Neutrophil (primary cell): ENCODE measurements around the gene LRRIQ1.
"Not testable (repeated sequence)": the region's sequence is repeated elsewhere in the genome, so short reads cannot be mapped to it uniquely, and the experiment has no call there.

Experiments
- H3K27ac ChIP-seq: fragments of 200-600 bp; sonication (generic); 2 replicates; pipeline ENCODE4 v1.5.1; 2016; ENCODE audit warnings: mild to moderate bottlenecking, moderate library complexity
- H3K27me3 ChIP-seq: fragments of 200-600 bp; sonication (generic); 2 replicates; pipeline ENCODE4 v1.6.0; 2016; ENCODE audit warnings: mild to moderate bottlenecking
- H3K36me3 ChIP-seq: fragments of 200-600 bp; sonication (generic); 2 replicates; pipeline ENCODE4 v1.5.1; 2017
- H3K4me1 ChIP-seq, 2 experiments: fragments of 200-600 bp in 1 of 2; sonication (generic) in 1 of 2; 1 replicate in 1 of 2; 2 replicates in 1 of 2; pipeline versions ENCODE4 v1.5.1 to v1.6.1; 2013 to 2016; ENCODE audit warnings: low read depth in 1 of 2, low read length in 1 of 2, mild to moderate bottlenecking in 1 of 2, moderate library complexity in 1 of 2; ENCODE audit not compliant: control insufficient read depth in 1 of 2, insufficient read depth in 1 of 2
- H3K4me3 ChIP-seq, 2 experiments: fragments of 200-600 bp in 1 of 2; sonication (generic) in 1 of 2; 1 replicate in 1 of 2; 2 replicates in 1 of 2; pipeline ENCODE4 v1.5.1; 2013 to 2016; ENCODE audit warnings: low read depth in 1 of 2, low read length in 1 of 2, mild to moderate bottlenecking in 1 of 2, moderate library complexity in 1 of 2
- H3K9me3 ChIP-seq: fragments of 200-600 bp; sonication (generic); 2 replicates; pipeline ENCODE4 v1.5.1; 2016
- CTCF ChIP-seq: fragments of 200-600 bp; sonication (generic); IDR thresholded peaks from 2 replicates; pipeline ENCODE4 v1.5.1; 2016; ENCODE audit warnings: antibody characterized with exemption

Gene LRRIQ1

GRCh38 chr12:85188619-85189018, 152.5 kb downstream of the LRRIQ1 start:
- TF ChIP-seq CTCF, result no peak
- Histone ChIP-seq H3K27me3 (no peaks in the 10 kb centered on the region), H3K27ac (no peak overlapping the region), H3K36me3 (no peaks in the 10 kb centered on the region), H3K4me3 (no peak overlapping the region), H3K9me3 (no peaks in the 10 kb centered on the region), H3K4me1 (no peaks in the 10 kb centered on the region)

- H3K4me3 ChIP-seq, result no peak overlapping the region
- TF ChIP-seq CTCF, result no peak
- H3K36me3 ChIP-seq, result no peaks in the 10 kb centered on the region
- H3K4me1 ChIP-seq, result no peaks in the 10 kb centered on the region
- no peaks in the 10 kb centered on the region for H3K27me3 ChIP-seq
- H3K27ac ChIP-seq, result no peak overlapping the region
- H3K9me3 ChIP-seq, result no peaks in the 10 kb centered on the region
Observed at GRCh38 chr12:85190728-85191127, 154.6 kb downstream of the LRRIQ1 start.

GRCh38 chr12:85203809-85204208, 167.7 kb downstream of the LRRIQ1 start:
- not testable (repeated sequence) for H3K27ac ChIP-seq, H3K4me3 ChIP-seq, H3K9me3 ChIP-seq

GRCh38 chr12:85206543-85206942, 170.4 kb downstream of the LRRIQ1 start:
- Histone ChIP-seq H3K27me3 (no peaks in the 10 kb centered on the region), H3K4me3 (no peak overlapping the region), H3K9me3 (no peaks in the 10 kb centered on the region), H3K36me3 (no peaks in the 10 kb centered on the region), H3K27ac (no peak overlapping the region), H3K4me1 (no peaks in the 10 kb centered on the region)
- TF ChIP-seq CTCF, result no peak

More at GRCh38 chr12:85203809-85204208, 167.7 kb downstream of the LRRIQ1 start:
- H3K4me1 ChIP-seq, H3K27me3 ChIP-seq, H3K36me3 ChIP-seq: not testable (repeated sequence)

- not testable (repeated sequence) for H3K36me3 ChIP-seq, H3K27me3 ChIP-seq, H3K4me3 ChIP-seq, H3K9me3 ChIP-seq, H3K4me1 ChIP-seq, H3K27ac ChIP-seq
Observed at GRCh38 chr12:85224339-85224738, 188.2 kb downstream of the LRRIQ1 start.

- no peak overlapping the region for H3K27ac ChIP-seq
- no peak overlapping the region for H3K4me3 ChIP-seq
- H3K27me3 ChIP-seq, result no peaks in the 10 kb centered on the region
- H3K9me3 ChIP-seq, result no peaks in the 10 kb centered on the region
- H3K36me3 ChIP-seq, result no peaks in the 10 kb centered on the region
- H3K4me1 ChIP-seq, result no peaks in the 10 kb centered on the region
- no peak for TF ChIP-seq CTCF
Observed at GRCh38 chr12:85225501-85225900, 189.3 kb downstream of the LRRIQ1 start.

- no peak overlapping the region for H3K4me3 ChIP-seq
- H3K27ac ChIP-seq, result no peak overlapping the region
- no peaks in the 10 kb centered on the region for H3K4me1 ChIP-seq
- no peaks in the 10 kb centered on the region for H3K27me3 ChIP-seq
- H3K9me3 ChIP-seq, result no peaks in the 10 kb centered on the region
- no peak for TF ChIP-seq CTCF
- H3K36me3 ChIP-seq, result no peaks in the 10 kb centered on the region
Observed at GRCh38 chr12:85237327-85237726, 201.2 kb downstream of the LRRIQ1 start.
